ENCODE measurements around the gene GPATCH1. TPM values are rescaled to one million over a fixed set of nuclear protein-coding genes. Genes with fewer than 3 reads are reported as not detected.

The GPATCH1 gene
- total RNA-seq, 4 donors from 2014 or later, result 6.6 to 32.1 (median 10.6) TPM

- H3K9me3 ChIP-seq, result no peaks in the 10 kb centered on the region
- H3K27ac ChIP-seq, result no peak overlapping the region
- 86 to 94% methylated on average over 10 of the region's 10 CpGs for WGBS, 2 donors
- DNase-seq (ENCODE audit: low spot score in 2 of 2), result no peak
- TF ChIP-seq EP300 (IDR thresholded peaks at IDR 0.05), result no peak
- no peak for TF ChIP-seq POLR2A (IDR thresholded peaks at IDR 0.05)
- no peak for TF ChIP-seq CTCF (IDR thresholded peaks at IDR 0.05)
- H3K36me3 ChIP-seq, result peaks cover 4 to 96% (median 20%) of the 10 kb centered on the region in 3 donors
- H3K27me3 ChIP-seq, result no peaks in the 10 kb centered on the region
- H3K4me1 ChIP-seq, result no peaks in the 10 kb centered on the region
- H3K4me3 ChIP-seq, result no peak overlapping the region
Measured at GRCh38 chr19:33108161-33108560, 27.2 kb downstream of the GPATCH1 start.

- 84% methylated on average over 9 of the region's 9 CpGs for WGBS, 2 donors
- no peaks in the 10 kb centered on the region for H3K27me3 ChIP-seq
- TF ChIP-seq POLR2A (IDR thresholded peaks at IDR 0.05), result no peak
- no peak for TF ChIP-seq EP300 (IDR thresholded peaks at IDR 0.05)
- no peak for TF ChIP-seq CTCF (IDR thresholded peaks at IDR 0.05)
- H3K4me1 ChIP-seq, result no peaks in the 10 kb centered on the region
- no peak overlapping the region for H3K27ac ChIP-seq
- DNase-seq (ENCODE audit: low spot score in 2 of 2), result no peak
- H3K4me3 ChIP-seq, result no peak overlapping the region
- peaks cover 4 to 99% (median 28%) of the 10 kb centered on the region in 3 donors for H3K36me3 ChIP-seq
- no peaks in the 10 kb centered on the region for H3K9me3 ChIP-seq
Measured at GRCh38 chr19:33110137-33110910, 29.3 kb downstream of the GPATCH1 start.

- no peak for DNase-seq (ENCODE audit: low spot score in 2 of 2)
- Histone ChIP-seq H3K9me3 (peaks cover 0 to 5% (median 0%) of the 10 kb centered on the region in 4 donors), H3K27ac (no peak overlapping the region), H3K36me3 (peaks cover 8 to 99% (median 35%) of the 10 kb centered on the region in 3 donors), H3K27me3 (no peaks in the 10 kb centered on the region), H3K4me3 (no peak overlapping the region), H3K4me1 (no peaks in the 10 kb centered on the region)
- no peak for TF ChIP-seq EP300 (IDR thresholded peaks at IDR 0.05)
- no peak for TF ChIP-seq POLR2A (IDR thresholded peaks at IDR 0.05)
- no peak for TF ChIP-seq CTCF (IDR thresholded peaks at IDR 0.05)
- 89 to 95% methylated on average over 11 of the region's 11 CpGs for WGBS, 2 donors
Measured at GRCh38 chr19:33111587-33111986, 30.6 kb downstream of the GPATCH1 start.

GRCh38 chr19:33114312-33114711 is 33.3 kb downstream of the GPATCH1 start:
- no peak for DNase-seq (ENCODE audit: low spot score in 2 of 2)
- TF ChIP-seq CTCF (IDR thresholded peaks at IDR 0.05) (no peak), POLR2A (IDR thresholded peaks at IDR 0.05) (no peak), EP300 (IDR thresholded peaks at IDR 0.05) (no peak)
- Histone ChIP-seq H3K27me3 (no peaks in the 10 kb centered on the region), H3K4me1 (no peaks in the 10 kb centered on the region), H3K36me3 (peaks cover 6 to 99% (median 36%) of the 10 kb centered on the region in 3 donors), H3K27ac (no peak overlapping the region), H3K9me3 (peaks cover 0 to 5% (median 0%) of the 10 kb centered on the region in 4 donors), H3K4me3 (no peak overlapping the region)
- WGBS, 2 donors, result 79 to 82% methylated on average over 4 of the region's 4 CpGs

GRCh38 chr19:33117501-33117900 is 36.5 kb downstream of the GPATCH1 start:
- H3K36me3 ChIP-seq, result peaks cover 6 to 89% (median 28%) of the 10 kb centered on the region in 3 donors
- no peaks in the 10 kb centered on the region for H3K27me3 ChIP-seq
- TF ChIP-seq CTCF (IDR thresholded peaks at IDR 0.05), result no peak
- H3K27ac ChIP-seq, result no peak overlapping the region
- 88 to 96% methylated on average over 8 of the region's 8 CpGs for WGBS, 2 donors
- H3K4me1 ChIP-seq, result no peaks in the 10 kb centered on the region
- no peak overlapping the region for H3K4me3 ChIP-seq
- DNase-seq (ENCODE audit: low spot score in 2 of 2), result no peak
- peaks cover 0 to 5% (median 0%) of the 10 kb centered on the region in 4 donors for H3K9me3 ChIP-seq

Measured in tibial nerve (tissue), 4 donors.